Retina (tissue), 1 donor: ENCODE data around the gene NMNAT1.
"Not testable (repeated sequence)": the region's sequence is repeated elsewhere in the genome, so short reads cannot be mapped to it uniquely, and the experiment has no call there.

Source experiments
- DNase-seq: peaks from one replicate; pipeline ENCODE4 v3.0.0-alpha.2; 2016

NMNAT1 gene

GRCh38 chr1:10021992-10022391 lies 78.7 kb downstream of the NMNAT1 start:
- not testable (repeated sequence) for DNase-seq

DNA sequence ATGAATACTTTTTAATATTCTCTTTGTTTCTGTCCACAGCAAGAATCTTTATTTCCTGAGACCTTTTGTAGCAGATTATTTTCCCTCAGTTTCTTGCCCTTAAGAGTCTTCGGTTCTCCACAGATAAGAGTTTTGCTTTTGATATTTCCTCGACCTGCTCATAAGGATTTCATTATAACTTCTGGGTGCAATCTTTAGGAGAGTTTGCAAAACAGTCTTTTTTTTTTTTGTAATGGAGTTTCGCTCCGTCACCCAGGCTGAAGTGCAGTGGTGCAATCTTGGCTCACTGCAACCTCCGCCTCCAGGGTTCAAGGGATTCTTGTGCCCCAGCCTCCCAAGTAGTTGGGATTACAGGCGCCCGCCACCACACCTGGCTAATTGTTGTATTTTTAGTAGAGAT lies 79.4 kb downstream of the NMNAT1 start:
- DNase-seq: no peak

- no peak for DNase-seq
These were observed 82.1 kb downstream of the NMNAT1 start for GRCh38 chr1:10025354-10025753.

- no peak for DNase-seq
These were observed 83.8 kb downstream of the NMNAT1 start for GRCh38 chr1:10027027-10027426.

DNA sequence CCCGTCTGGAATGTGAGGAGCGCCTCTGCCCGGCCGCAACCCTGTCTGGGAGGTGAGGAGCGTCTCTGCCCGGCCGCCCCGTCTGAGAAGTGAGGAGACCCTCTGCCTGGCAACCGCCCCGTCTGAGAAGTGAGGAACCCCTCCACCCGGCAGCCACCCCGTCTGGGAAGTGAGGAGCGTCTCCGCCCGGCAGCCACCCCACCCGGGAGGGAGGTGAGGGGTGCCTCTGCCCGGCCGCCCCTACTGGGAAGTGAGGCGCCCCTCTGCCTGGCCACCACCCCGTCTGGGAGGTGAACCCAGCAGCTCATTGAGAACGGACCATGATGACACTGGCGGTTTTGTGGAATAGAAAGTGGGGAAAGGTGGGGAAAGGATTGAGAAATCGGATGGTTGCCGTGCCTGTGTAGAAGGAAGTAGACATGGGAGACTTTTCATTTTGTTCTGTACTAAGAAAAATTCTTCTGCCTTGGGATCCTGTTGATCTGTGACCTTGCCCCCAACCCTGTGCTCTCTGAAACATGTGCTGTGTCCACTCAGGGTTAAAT lies 85.8 kb downstream of the NMNAT1 start:
- DNase-seq: not testable (repeated sequence)

GRCh38 chr1:10031461-10031860 lies 88.2 kb downstream of the NMNAT1 start:
- DNase-seq: no peak

DNA sequence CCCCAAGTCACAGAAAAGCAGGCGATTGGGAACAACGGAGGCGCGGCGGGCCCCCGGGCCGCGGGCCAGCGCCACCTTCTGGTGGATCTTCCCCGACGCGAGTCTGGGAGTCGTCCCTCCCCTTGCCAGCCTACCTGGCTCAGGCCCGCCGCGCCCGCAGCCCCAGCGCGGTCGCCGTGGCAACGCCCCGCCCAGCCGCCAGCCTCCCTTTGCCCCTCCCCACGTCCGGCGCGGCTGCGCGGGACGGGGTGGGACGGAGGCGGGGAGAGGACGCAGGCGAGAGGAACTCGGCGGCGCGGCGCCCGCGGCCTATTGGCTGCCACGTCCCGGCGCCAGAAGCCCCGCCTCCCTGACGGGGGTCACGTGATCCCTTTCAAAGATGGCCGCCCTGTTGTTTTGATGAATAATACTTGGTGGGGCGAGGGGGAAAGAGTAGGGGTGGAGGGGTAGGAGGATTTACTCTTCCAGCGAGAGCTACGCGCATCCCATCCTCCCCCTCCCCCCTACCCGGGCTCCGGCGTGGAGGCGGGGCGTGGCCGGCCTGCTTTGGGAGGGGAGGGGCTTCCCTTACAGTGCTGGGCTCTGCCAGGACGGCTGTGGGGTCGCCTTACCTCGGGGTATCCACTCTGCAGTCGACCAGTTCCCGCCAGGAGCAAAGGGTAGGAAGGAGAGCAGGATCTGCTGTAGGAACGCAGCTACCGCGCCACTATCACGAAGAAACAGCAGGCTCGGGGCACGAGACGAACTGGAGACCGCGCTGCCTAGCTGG lies 89.5 kb downstream of the NMNAT1 start, which contains the start of gene UBE4B:
UBE4B (plus strand) TSS at position 369 of the 769 bp plus-strand sequence. CDS start 713 bp downstream, outside the sequence.
- peak; percentile 100 for DNase-seq

DNA sequence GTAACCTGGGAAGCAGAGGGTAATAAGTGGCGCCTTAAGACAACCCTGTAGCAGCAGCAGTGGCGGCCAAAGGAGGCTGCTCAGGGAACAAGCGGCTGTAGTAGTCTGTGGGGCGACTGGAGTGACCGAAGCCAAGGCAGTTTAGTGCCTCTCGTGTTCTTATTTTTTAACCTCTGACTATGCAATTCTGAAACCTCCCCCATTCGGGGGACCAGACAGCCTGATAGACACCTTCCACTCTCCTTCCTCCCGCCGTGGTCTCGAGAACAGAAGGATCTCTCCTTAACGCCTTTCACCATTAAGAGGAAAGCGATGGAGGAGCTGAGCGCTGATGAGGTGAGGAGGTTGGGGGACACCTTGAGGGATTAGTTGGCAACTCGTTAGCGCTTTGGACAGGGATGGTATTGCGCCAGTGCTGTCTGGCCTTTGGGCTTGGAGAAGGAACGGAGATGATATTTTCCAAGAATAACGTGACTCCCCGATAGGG lies 90.1 kb downstream of the NMNAT1 start:
- DNase-seq: no peak
